ENCODE results near the gene IKZF4. TPM values are rescaled to one million over a fixed set of nuclear protein-coding genes. Genes with fewer than 3 reads are reported as not detected.
A peak's percentile ranks its signal among the peaks of the same experiment; 100 is the strongest.

Gene IKZF4
- total and polyA plus RNA-seq, 3 donors from 2014 or later, result 10.7 to 17.7 (median 13.9) TPM

- no peak for TF ChIP-seq POLR2A (IDR thresholded peaks at IDR 0.05)
- no peak for TF ChIP-seq CTCF (IDR thresholded peaks at IDR 0.05)
- 62 to 81% methylated on average over 5 of the region's 5 CpGs for WGBS, 2 donors
- Histone ChIP-seq H3K9me3 (no peaks in the 10 kb centered on the region), H3K27ac (peak overlapping the region in 1 of 2 donors; percentile 32), H3K27me3 (no peaks in the 10 kb centered on the region), H3K4me3 (no peak overlapping the region), H3K36me3 (ENCODE audit: low read depth, missing control alignments) (no peaks in the 10 kb centered on the region), H3K4me1 (no peaks in the 10 kb centered on the region)
- intact Hi-C loops (cut with DNase I; ENCODE audit: low total_unique reads), result no loop called here
- DNase-seq, result no peak
Measured at GRCh38 chr12:56028511-56029165, 7.8 kb downstream of the IKZF4 start.

GRCh38 chr12:56029166-56029519 lies 8.3 kb downstream of the IKZF4 start:
- Histone ChIP-seq H3K27me3 (no peaks in the 10 kb centered on the region), H3K4me1 (no peaks in the 10 kb centered on the region), H3K4me3 (no peak overlapping the region), H3K27ac (peak overlapping the region in 1 of 2 donors; percentile 32), H3K36me3 (ENCODE audit: low read depth, missing control alignments) (no peaks in the 10 kb centered on the region), H3K9me3 (no peaks in the 10 kb centered on the region)
- TF ChIP-seq CTCF (IDR thresholded peaks at IDR 0.05) (no peak), POLR2A (IDR thresholded peaks at IDR 0.05) (no peak)
- no peak for DNase-seq
- intact Hi-C loops (cut with DNase I; ENCODE audit: low total_unique reads), result no loop called here

GRCh38 chr12:56029666-56030293 lies 8.9 kb downstream of the IKZF4 start:
- no peaks in the 10 kb centered on the region for H3K36me3 ChIP-seq (ENCODE audit: low read depth, missing control alignments)
- no peaks in the 10 kb centered on the region for H3K4me1 ChIP-seq
- intact Hi-C loops (cut with DNase I; ENCODE audit: low total_unique reads), result no loop called here
- TF ChIP-seq CTCF (IDR thresholded peaks at IDR 0.05) (peak; percentile 57 to 72 (median 64)), POLR2A (IDR thresholded peaks at IDR 0.05) (no peak)
- H3K9me3 ChIP-seq, result no peaks in the 10 kb centered on the region
- WGBS, 2 donors, result 77 to 85% methylated on average over 6 of the region's 6 CpGs
- H3K4me3 ChIP-seq, result no peak overlapping the region
- peak overlapping the region in 1 of 2 donors; percentile 32 for H3K27ac ChIP-seq
- H3K27me3 ChIP-seq, result no peaks in the 10 kb centered on the region
- DNase-seq, result peak; percentile 57

GRCh38 chr12:56031987-56032386 lies 11.1 kb downstream of the IKZF4 start:
- TF ChIP-seq CTCF (IDR thresholded peaks at IDR 0.05), result no peak
- no peak for TF ChIP-seq POLR2A (IDR thresholded peaks at IDR 0.05)
- 96 to 100% methylated on average over 1 of the region's 1 CpG for WGBS, 2 donors
- intact Hi-C loops (cut with DNase I; ENCODE audit: low total_unique reads), result no loop called here
- H3K36me3 ChIP-seq (ENCODE audit: low read depth, missing control alignments), result no peaks in the 10 kb centered on the region
- H3K4me3 ChIP-seq, result no peak overlapping the region
- no peak for DNase-seq
- H3K9me3 ChIP-seq, result no peaks in the 10 kb centered on the region
- no peak overlapping the region for H3K27ac ChIP-seq
- H3K27me3 ChIP-seq, result no peaks in the 10 kb centered on the region
- H3K4me1 ChIP-seq, result no peaks in the 10 kb centered on the region
